ENCODE measurements around the gene SLC29A3.

SLC29A3 gene

DNA sequence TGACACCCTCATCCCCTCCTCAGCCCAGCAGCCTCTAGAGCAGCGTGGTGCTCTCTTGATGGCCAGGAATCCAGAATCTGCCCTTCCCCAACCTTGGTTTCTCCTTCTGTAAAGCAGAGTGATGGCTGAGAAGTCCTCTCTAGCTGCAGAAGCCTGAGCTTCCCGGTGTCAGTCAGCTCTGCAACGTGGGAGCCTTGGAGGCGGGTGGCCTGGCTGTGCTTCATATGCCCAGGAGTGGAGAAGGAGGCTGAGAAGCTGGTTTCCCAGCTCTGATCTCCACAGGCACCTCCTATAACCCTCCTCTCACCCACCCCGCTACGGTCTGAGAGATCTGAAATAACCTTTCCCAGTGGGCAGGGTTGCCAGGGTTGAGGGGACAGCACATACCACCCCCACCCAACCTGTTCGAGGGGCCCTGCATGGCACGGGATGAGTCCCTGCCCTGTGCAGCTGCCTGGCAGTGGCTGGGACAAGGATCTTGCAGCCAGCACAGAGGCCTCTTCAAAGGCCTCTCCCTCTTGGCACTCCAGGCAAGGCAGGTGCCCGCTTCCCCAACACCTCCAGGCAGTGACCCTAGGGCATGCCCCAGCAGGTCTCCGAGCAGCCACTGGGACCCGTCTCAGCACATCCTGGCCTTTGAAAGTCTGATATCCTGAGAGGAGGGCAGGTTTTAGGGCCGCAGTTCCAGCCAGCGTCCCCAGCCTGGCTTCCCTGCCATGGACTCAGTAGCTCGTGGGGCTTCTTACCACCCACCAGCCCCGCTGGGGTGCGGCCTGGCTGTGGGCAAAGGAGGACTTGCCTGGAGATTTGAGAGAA, 18.3 kb upstream of the SLC29A3 start:
- no peak for DNase-seq (ENCODE audit: low spot score)

DNA sequence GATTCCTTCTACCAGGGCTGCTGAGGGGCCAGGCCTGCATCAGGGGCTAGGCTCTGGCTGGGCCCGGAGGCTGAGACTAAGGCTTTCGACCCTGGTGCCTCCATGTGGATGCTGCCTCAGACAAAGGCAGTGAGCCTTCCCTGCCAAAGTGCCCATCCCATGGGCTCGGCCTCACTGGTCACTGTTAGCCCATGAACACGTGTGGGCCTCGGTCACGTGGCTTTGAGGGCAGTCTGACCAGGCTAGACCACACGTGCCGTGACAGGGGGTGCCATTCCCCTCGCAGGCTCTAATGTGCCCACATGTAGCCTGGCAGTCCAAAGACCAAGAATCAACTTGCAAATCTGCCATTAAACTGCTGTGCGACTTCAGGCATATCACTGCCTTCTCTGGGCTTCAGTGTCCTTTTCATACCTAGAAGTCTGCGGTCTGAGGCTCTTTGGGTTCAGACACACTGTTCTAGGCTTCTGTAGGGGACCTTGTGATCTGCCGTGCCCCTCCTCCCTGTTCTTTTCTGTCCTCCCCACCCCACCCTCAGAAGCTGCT, 17.6 kb upstream of the SLC29A3 start:
- no peak for DNase-seq (ENCODE audit: low spot score)

DNA sequence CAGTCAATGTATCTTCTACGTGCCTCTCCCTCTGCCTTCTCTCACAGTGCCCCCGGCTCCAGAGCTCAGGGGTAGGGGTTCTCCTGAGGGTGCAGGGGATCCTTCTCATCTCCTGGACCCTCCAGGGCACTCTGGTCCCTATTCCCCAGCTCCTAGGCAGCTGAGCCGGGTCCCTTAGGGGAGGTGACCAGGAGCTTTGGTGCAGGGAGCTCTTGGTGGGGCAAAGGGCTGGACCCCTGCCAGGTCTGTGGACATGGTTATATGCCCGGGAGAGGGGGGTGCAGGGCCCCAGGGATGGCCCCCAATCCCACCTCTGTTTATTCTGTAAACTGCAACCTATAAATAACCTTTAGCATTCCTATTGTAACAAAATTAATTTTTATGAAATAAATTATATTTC, 16.6 kb upstream of the SLC29A3 start:
- no peak for DNase-seq (ENCODE audit: low spot score)

GRCh38 chr10:71302874-71303568, 16.0 kb upstream of the SLC29A3 start:
- DNase-seq (ENCODE audit: low spot score) = no peak

DNA sequence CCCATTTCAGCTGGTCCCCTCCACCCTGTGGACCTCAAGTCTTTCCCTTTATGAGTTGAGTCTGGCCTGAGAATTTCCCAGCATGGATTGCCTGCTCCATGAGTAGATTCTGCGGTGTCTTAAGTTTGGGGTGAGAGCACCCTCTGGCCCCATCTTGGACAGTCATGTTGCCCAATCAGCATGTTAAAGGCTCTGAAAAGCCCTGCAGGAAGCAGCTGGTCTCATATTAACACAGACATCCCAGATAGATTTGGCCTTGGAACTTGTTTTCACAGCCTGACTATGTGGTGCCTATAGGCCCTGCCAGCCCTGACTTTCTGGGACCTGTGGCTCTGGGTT, 15.5 kb upstream of the SLC29A3 start:
- no peak for DNase-seq (ENCODE audit: low spot score)

GRCh38 chr10:71304914-71305313, 14.1 kb upstream of the SLC29A3 start:
- no peak for DNase-seq (ENCODE audit: low spot score)

GRCh38 chr10:71306979-71307378, 12.1 kb upstream of the SLC29A3 start:
- DNase-seq (ENCODE audit: low spot score) = no peak

DNA sequence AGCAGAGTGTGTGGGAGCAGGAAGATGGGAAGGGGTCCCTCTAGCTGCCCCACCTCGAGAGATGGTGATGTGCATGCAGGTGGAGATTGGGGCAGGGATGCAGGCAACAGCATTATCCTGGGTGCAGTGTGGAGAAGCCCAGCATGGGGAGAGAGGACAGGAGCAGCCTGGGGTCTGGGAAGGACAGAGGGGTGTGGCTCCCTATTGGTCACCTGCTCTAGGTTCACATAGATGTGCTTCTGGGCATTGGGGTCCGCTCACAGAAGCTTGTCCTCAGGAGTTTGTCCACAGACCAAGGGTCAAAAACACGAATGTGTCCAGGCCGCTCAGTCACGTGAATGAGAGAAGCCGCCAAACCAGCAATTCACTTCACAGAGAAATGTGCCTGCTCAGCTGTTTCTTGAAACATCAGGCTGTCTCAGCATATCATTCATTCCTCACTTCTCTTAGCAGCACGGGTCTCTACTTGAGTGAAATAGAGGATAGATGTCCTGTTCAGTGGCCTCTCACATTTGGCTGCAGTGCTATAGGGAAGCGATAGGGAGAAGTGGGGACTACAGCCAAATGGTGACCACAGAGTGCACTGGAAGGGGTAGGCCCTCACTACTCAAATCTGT, 11.5 kb upstream of the SLC29A3 start:
- DNase-seq (ENCODE audit: low spot score) = no peak

DNA sequence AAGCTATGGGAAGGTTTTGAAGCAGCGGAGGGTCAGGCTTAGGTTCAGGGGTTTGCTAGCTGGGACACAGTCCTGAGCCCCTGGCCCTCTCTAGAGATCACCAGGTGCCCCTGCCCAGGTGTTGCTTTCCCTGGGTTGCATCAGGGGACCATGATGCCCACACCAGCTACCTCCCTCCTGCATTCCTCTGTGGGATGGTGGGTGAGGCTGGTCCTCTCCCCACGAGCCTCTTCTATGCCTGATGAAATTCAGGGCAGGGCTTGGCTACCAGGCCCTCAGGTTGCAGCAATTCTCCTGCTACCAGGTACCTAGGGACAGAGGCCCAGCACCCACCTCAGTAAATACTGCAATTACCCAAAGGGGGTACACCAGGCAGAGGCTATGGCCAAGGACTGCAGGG, 10.8 kb upstream of the SLC29A3 start:
- DNase-seq (ENCODE audit: low spot score) = no peak

GRCh38 chr10:71308985-71309384, 10.1 kb upstream of the SLC29A3 start:
- no peak for DNase-seq (ENCODE audit: low spot score)

GRCh38 chr10:71309919-71310318, 9.1 kb upstream of the SLC29A3 start:
- DNase-seq (ENCODE audit: low spot score) = no peak

GRCh38 chr10:71312220-71312619, 6.8 kb upstream of the SLC29A3 start:
- no peak for DNase-seq (ENCODE audit: low spot score)

- DNase-seq (ENCODE audit: low spot score) = no peak
Observed at GRCh38 chr10:71312811-71313789, 6.0 kb upstream of the SLC29A3 start.

- peak; percentile 76 for DNase-seq (ENCODE audit: low spot score)
Observed at GRCh38 chr10:71314028-71314693, 4.9 kb upstream of the SLC29A3 start.

- DNase-seq (ENCODE audit: low spot score) = no peak
Observed at GRCh38 chr10:71314694-71315225, 4.3 kb upstream of the SLC29A3 start.

- no peak for DNase-seq (ENCODE audit: low spot score)
Observed at GRCh38 chr10:71316056-71316785, 2.8 kb upstream of the SLC29A3 start.

GRCh38 chr10:71316786-71317160, 2.3 kb upstream of the SLC29A3 start:
- DNase-seq (ENCODE audit: low spot score) = no peak

DNA sequence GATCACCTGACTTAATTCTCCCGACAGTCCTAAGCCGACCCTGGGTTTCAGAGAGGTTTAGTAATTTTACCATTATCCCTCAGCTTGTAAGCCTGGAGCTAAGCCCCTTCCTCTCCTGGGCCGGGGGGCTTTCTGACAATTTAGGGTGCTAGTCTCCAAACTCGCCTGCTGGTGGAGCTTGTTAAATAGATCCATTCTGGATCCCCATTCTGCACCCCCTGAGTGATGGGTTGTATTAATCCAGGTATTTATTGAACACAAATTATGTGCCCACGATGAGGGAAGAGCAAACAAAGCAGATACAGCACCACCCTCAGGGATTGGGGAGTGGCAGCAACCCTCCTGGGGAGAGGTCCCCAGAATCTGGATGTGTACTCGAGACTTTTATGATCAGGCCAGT, 1.3 kb upstream of the SLC29A3 start:
- DNase-seq (ENCODE audit: low spot score) = no peak

GRCh38 chr10:71319800-71320392, 837 bp downstream of the SLC29A3 start:
- DNase-seq (ENCODE audit: low spot score) = no peak

DNA sequence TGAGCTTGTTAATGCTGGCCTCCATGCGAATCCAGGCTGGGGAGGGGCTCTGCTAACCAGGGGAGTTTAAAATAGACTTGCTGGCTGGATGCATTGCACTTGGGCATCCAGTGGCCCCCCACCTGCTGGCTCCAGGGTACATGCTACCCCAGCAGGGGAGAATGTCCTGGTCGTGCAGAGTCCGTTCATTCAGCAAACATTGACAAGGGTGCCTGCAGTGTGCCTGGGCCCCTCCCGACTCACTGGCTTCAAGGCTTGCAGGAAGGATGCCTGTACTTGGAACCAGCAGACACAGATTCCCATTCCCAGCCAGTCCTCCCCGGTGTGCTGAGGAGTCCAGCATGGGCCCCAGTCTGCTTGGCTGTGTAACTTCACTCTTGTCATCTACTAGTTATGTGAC, 1.5 kb downstream of the SLC29A3 start:
- no peak for DNase-seq (ENCODE audit: low spot score)

Data from ecto neural progenitor cell (in vitro differentiated cells).